ENCODE data around the gene DLK2.

DNA sequence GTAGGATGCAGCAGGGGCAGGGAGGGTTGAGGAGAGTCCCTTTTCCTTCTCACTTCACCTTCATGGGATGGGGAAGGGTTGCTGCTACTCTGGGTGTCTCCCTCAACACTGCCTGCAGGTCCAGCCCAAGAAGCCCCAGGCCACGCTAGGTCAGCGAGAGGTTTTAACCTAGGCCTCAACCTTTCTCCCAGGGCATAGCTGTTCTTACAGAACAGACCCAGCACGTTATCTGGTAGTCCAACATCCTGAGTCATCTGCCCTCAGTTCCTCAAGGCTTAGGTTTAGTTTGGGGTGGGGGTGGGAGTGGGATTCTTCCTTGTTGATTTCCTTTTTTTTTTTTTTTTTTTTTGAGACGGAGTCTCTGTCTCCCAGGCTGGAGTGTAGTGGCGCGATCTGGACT, 39.0 kb upstream of the DLK2 start:
- TF ChIP-seq, protein P1, sequence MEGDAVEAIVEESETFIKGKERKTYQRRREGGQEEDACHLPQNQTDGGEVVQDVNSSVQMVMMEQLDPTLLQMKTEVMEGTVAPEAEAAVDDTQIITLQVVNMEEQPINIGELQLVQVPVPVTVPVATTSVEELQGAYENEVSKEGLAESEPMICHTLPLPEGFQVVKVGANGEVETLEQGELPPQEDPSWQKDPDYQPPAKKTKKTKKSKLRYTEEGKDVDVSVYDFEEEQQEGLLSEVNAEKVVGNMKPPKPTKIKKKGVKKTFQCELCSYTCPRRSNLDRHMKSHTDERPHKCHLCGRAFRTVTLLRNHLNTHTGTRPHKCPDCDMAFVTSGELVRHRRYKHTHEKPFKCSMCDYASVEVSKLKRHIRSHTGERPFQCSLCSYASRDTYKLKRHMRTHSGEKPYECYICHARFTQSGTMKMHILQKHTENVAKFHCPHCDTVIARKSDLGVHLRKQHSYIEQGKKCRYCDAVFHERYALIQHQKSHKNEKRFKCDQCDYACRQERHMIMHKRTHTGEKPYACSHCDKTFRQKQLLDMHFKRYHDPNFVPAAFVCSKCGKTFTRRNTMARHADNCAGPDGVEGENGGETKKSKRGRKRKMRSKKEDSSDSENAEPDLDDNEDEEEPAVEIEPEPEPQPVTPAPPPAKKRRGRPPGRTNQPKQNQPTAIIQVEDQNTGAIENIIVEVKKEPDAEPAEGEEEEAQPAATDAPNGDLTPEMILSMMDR (IDR thresholded peaks at IDR 0.05), result no peak
- TF ChIP-seq POLR2A (IDR thresholded peaks at IDR 0.05) (no peak), POLR2AphosphoS5 (IDR thresholded peaks at IDR 0.05; ENCODE audit: insufficient read depth in 1 of 2, low read depth in 1 of 2) (no peak)

Measured in vagina (tissue), 2 donors.